Measurements from ENCODE around the gene AURKA.

DNA sequence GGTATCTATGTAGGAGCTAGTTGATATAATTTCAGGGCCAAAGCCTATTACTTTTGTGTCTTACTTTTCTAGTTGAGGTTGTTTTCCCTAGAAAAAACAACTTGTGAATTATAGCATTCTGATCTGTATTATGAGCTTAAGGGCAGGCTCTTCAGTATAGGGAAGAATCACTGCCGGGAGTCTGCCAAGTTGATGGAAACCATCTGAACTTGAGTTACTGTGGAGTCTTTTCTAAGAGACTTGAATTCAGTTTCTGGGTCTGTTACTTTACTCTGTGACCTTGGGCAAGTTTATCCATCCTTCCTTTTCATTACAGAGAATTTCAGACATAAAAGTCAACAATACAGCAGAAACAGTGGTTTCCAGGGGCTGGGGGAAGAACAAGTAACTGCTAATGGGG is 17.9 kb upstream of the AURKA start:
- TF ChIP-seq, protein P1, sequence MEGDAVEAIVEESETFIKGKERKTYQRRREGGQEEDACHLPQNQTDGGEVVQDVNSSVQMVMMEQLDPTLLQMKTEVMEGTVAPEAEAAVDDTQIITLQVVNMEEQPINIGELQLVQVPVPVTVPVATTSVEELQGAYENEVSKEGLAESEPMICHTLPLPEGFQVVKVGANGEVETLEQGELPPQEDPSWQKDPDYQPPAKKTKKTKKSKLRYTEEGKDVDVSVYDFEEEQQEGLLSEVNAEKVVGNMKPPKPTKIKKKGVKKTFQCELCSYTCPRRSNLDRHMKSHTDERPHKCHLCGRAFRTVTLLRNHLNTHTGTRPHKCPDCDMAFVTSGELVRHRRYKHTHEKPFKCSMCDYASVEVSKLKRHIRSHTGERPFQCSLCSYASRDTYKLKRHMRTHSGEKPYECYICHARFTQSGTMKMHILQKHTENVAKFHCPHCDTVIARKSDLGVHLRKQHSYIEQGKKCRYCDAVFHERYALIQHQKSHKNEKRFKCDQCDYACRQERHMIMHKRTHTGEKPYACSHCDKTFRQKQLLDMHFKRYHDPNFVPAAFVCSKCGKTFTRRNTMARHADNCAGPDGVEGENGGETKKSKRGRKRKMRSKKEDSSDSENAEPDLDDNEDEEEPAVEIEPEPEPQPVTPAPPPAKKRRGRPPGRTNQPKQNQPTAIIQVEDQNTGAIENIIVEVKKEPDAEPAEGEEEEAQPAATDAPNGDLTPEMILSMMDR (conservative IDR thresholded peaks at IDR 0.05; ENCODE audit: low read length): no peak
- no peak for TF ChIP-seq EZH2phosphoT487 (IDR thresholded peaks at IDR 0.05; ENCODE audit: borderline replicate concordance)

Measured in Loucy (cell line).